Stimulated activated CD4-positive, alpha-beta T cell treated with anti-CD3 and anti-CD28 coated beads, Interleukin-15, amount 100 ng/mL, for 1 hour (primary cell): ENCODE data around the gene LMAN2.

Experiments used
- DNase-seq, 2 donors: peaks; one replicate each; pipeline ENCODE4 v3.0.0-alpha.2; 2020; ENCODE audit warnings: low read depth in 1 of 2, low spot score in 1 of 2

Gene LMAN2

GRCh38 chr5:177290816-177291596, 60.5 kb downstream of the LMAN2 start:
- no peak for DNase-seq

GRCh38 chr5:177288191-177288590, 63.3 kb downstream of the LMAN2 start:
- no peak for DNase-seq
